Astrocyte (in vitro differentiated cells and primary cell): Measurements from ENCODE around the gene STARD13. TPM values are rescaled to one million over a fixed set of nuclear protein-coding genes. Genes with fewer than 3 reads are reported as not detected.

Experiments used
- DNase-seq: peaks from one replicate; pipeline ENCODE4 v3.0.0-alpha.2; 2010; ENCODE audit warnings: low read depth
- FAIRE-seq: peaks from 2 replicates; lab custom pipeline; 2011; peaks lifted over from hg19 to GRCh38; lab: Jason Lieb, UNC
- H2AFZ ChIP-seq: 2 replicates; pipeline ENCODE4 v1.6.0; 2012; ENCODE audit warnings: low read depth, low read length, inconsistent platforms
- H3K27ac ChIP-seq: 2 replicates; pipeline ENCODE4 v1.5.1; 2011; ENCODE audit warnings: low read depth, low read length, inconsistent platforms
- H3K27me3 ChIP-seq: 2 replicates; pipeline ENCODE4 v1.6.0; 2011; ENCODE audit warnings: low read length, inconsistent platforms; ENCODE audit not compliant: insufficient read depth
- H3K36me3 ChIP-seq: 2 replicates; pipeline ENCODE4 v1.5.1; 2011; ENCODE audit warnings: low read length, inconsistent platforms; ENCODE audit not compliant: insufficient read depth
- H3K4me1 ChIP-seq: 2 replicates; pipeline ENCODE4 v1.5.1; 2011; ENCODE audit warnings: low read length, inconsistent platforms; ENCODE audit not compliant: insufficient read depth
- H3K4me2 ChIP-seq: 2 replicates; pipeline ENCODE4 v1.6.0; 2012; ENCODE audit warnings: low read length, inconsistent platforms
- H3K4me3 ChIP-seq: 2 replicates; pipeline ENCODE4 v1.5.1; 2011; ENCODE audit warnings: low read depth, mild to moderate bottlenecking, low read length, inconsistent platforms; ENCODE audit not compliant: insufficient read depth
- H3K79me2 ChIP-seq: 2 replicates; pipeline ENCODE4 v1.6.0; 2012; ENCODE audit warnings: mild to moderate bottlenecking, low read length, inconsistent platforms; ENCODE audit not compliant: insufficient read depth
- H3K9ac ChIP-seq: 2 replicates; pipeline ENCODE4 v1.6.0; 2012; ENCODE audit warnings: mild to moderate bottlenecking, low read length, inconsistent platforms
- H3K9me3 ChIP-seq: 2 replicates; pipeline ENCODE4 v1.5.1; 2012; ENCODE audit warnings: low read depth, mild to moderate bottlenecking, low read length, inconsistent platforms; ENCODE audit not compliant: insufficient read depth
- H4K20me1 ChIP-seq: 2 replicates; pipeline ENCODE4 v1.6.0; 2012; ENCODE audit warnings: low read length, inconsistent platforms; ENCODE audit not compliant: insufficient read depth
- H3K27ac Mint-ChIP-seq: one replicate; pipeline ENCODE4 v1.8.0; 2021; ENCODE audit warnings: mild to moderate bottlenecking, mixed read lengths; ENCODE audit not compliant: unreplicated experiment
- H3K27me3 Mint-ChIP-seq: one replicate; pipeline ENCODE4 v1.8.0; 2021; ENCODE audit warnings: low read depth, mixed read lengths; ENCODE audit not compliant: unreplicated experiment
- H3K36me3 Mint-ChIP-seq: one replicate; pipeline ENCODE4 v1.8.0; 2021; ENCODE audit warnings: low read depth, mixed read lengths; ENCODE audit not compliant: unreplicated experiment
- H3K4me1 Mint-ChIP-seq: one replicate; pipeline ENCODE4 v1.8.0; 2021; ENCODE audit warnings: low read depth, mixed read lengths; ENCODE audit not compliant: unreplicated experiment
- H3K4me3 Mint-ChIP-seq: one replicate; pipeline ENCODE4 v1.8.0; 2021; ENCODE audit warnings: mild to moderate bottlenecking, moderate library complexity, mixed read lengths; ENCODE audit not compliant: unreplicated experiment
- H3K9me3 Mint-ChIP-seq: one replicate; pipeline ENCODE4 v1.8.0; 2021; ENCODE audit warnings: mild to moderate bottlenecking, mixed read lengths; ENCODE audit not compliant: unreplicated experiment
- EZH2 ChIP-seq: IDR thresholded peaks from 2 replicates; pipeline ENCODE4 v1.6.1; 2012; ENCODE audit warnings: mild to moderate bottlenecking, low read length, inconsistent platforms; ENCODE audit not compliant: insufficient read depth
- total RNA-seq: library from RNA; stranded (reverse); gene quantifications from 2 replicates; pipeline ENCODE4 v1.2.1, GENCODE V29; 2021
- TF ChIP-seq, protein P1 (sequence below): IDR thresholded peaks from 2 replicates; pipeline ENCODE4 v1.5.1; 2011; ENCODE audit warnings: low read depth, mild to moderate bottlenecking, inconsistent platforms, low read length, moderate library complexity; ENCODE audit not compliant: insufficient read depth

The STARD13 gene
- total RNA-seq, 1 donor from 2014 or later, result 30.1 TPM

- FAIRE-seq, result no peak
- Histone ChIP-seq H2AFZ (no peak overlapping the region), H3K9ac (no peak overlapping the region), H3K79me2 (no peaks in the 10 kb centered on the region), H3K4me1 (no peaks in the 10 kb centered on the region), H4K20me1 (no peaks in the 10 kb centered on the region), H3K27ac (no peak overlapping the region), H3K36me3 (no peaks in the 10 kb centered on the region), H3K4me3 (no peak overlapping the region), H3K9me3 (no peaks in the 10 kb centered on the region), H3K27me3 (no peaks in the 10 kb centered on the region), H3K4me2 (no peak overlapping the region)
- Mint-ChIP-seq H3K27ac (no peak overlapping the region), H3K4me3 (no peak overlapping the region), H3K27me3 (no peaks in the 10 kb centered on the region), H3K4me1 (no peaks in the 10 kb centered on the region), H3K36me3 (no peaks in the 10 kb centered on the region), H3K9me3 (no peaks in the 10 kb centered on the region)
- DNase-seq, result no peak
- TF ChIP-seq, protein P1, sequence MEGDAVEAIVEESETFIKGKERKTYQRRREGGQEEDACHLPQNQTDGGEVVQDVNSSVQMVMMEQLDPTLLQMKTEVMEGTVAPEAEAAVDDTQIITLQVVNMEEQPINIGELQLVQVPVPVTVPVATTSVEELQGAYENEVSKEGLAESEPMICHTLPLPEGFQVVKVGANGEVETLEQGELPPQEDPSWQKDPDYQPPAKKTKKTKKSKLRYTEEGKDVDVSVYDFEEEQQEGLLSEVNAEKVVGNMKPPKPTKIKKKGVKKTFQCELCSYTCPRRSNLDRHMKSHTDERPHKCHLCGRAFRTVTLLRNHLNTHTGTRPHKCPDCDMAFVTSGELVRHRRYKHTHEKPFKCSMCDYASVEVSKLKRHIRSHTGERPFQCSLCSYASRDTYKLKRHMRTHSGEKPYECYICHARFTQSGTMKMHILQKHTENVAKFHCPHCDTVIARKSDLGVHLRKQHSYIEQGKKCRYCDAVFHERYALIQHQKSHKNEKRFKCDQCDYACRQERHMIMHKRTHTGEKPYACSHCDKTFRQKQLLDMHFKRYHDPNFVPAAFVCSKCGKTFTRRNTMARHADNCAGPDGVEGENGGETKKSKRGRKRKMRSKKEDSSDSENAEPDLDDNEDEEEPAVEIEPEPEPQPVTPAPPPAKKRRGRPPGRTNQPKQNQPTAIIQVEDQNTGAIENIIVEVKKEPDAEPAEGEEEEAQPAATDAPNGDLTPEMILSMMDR, result no peak
Observed at GRCh38 chr13:33322965-33323668, 37.6 kb upstream of the STARD13 start.

DNA sequence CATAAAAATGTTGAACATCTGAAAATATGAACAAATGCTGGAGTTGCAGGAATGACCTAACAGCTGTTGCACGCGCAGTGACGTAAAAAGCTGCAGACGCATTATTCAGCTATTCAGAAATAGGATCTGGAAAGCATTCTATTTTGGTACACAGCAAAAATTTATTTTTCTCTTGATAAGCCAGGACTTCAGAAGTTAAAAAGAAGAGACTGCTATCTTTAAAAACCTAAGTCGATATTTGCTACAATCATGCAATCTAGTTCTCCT lies 36.9 kb upstream of the STARD13 start:
- Histone ChIP-seq H3K9me3 (no peaks in the 10 kb centered on the region), H4K20me1 (no peaks in the 10 kb centered on the region), H3K79me2 (no peaks in the 10 kb centered on the region), H3K4me1 (no peaks in the 10 kb centered on the region), H3K4me3 (no peak overlapping the region), H3K4me2 (peak overlapping the region; percentile 5), H2AFZ (no peak overlapping the region), H3K9ac (no peak overlapping the region), H3K36me3 (no peaks in the 10 kb centered on the region), H3K27ac (no peak overlapping the region), H3K27me3 (no peaks in the 10 kb centered on the region)
- TF ChIP-seq, protein P1, result no peak
- TF ChIP-seq EZH2, result no peak
- Mint-ChIP-seq H3K4me3 (no peak overlapping the region), H3K27me3 (no peaks in the 10 kb centered on the region), H3K36me3 (no peaks in the 10 kb centered on the region), H3K9me3 (no peaks in the 10 kb centered on the region), H3K4me1 (no peaks in the 10 kb centered on the region), H3K27ac (no peak overlapping the region)
- no peak for DNase-seq
- peak; percentile 59 for FAIRE-seq

DNA sequence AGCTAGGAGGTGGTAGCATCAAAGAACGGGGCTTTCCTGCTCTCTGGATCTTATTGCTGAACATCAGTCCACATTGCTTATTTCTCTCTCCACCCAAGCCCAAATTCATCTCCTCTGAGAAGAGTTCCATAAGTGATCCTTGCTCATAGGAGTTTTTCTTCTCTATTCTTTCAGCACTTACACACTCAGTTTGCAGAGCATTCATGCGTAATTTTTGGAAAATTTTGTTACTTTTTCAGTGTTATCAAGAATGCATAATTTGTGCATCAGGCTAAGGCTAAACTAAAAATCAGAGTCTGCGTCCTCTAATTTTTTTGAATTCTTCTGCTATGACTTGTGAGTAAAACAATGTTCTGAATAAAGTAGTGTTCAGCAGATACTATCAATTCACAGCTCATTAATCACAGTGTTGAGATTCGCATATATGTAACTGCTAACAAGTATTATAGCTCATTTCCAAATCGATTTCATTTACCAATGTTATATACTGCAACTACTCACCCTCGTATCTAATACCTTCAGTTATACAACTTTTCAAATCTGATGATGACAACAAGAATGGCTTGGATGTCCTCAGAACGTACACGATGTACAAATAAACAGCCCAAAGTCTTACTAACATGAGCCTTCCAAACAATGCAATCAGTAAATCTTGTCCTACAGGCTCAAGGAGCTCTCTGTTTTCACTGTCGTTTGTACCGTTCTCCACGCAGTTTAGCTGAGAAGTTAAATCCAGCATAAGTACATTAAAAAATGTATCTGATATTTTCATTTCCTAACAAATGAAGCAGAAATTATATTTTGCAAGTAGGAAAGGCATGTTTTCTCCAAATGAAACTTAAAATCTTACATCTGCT lies 36.4 kb upstream of the STARD13 start:
- Mint-ChIP-seq H3K27me3 (no peaks in the 10 kb centered on the region), H3K4me3 (no peak overlapping the region), H3K4me1 (peaks cover 5% of the 10 kb centered on the region), H3K36me3 (no peaks in the 10 kb centered on the region), H3K27ac (no peak overlapping the region), H3K9me3 (no peaks in the 10 kb centered on the region)
- no peaks in the 10 kb centered on the region for H3K4me1 ChIP-seq
- no peaks in the 10 kb centered on the region for H4K20me1 ChIP-seq
- no peak for DNase-seq
- peak overlapping the region; percentile 5 for H3K4me2 ChIP-seq
- peak overlapping the region; percentile 21 for H3K9ac ChIP-seq
- H3K36me3 ChIP-seq, result no peaks in the 10 kb centered on the region
- H3K27me3 ChIP-seq, result no peaks in the 10 kb centered on the region
- no peak for TF ChIP-seq EZH2
- TF ChIP-seq, protein P1, result no peak
- H3K79me2 ChIP-seq, result no peaks in the 10 kb centered on the region
- no peak overlapping the region for H3K27ac ChIP-seq
- FAIRE-seq, result peak; percentile 75
- H3K9me3 ChIP-seq, result no peaks in the 10 kb centered on the region
- H3K4me3 ChIP-seq, result no peak overlapping the region
- H2AFZ ChIP-seq, result no peak overlapping the region
